AG04450 (cell line): ENCODE measurements around the gene HOXB7. TPM values are rescaled to one million over a fixed set of nuclear protein-coding genes. Genes with fewer than 3 reads are reported as not detected.

Experiments used
- CTCF ChIA-PET: fragments of 300-600, 350-600 bp; formaldehyde crosslinking; extraction: SDS; loops from one replicate; lab custom pipeline; 2022; ENCODE audit warnings: antibody characterized with exemption, inconsistent platforms; lab: Charles Lee
- POLR2A ChIA-PET: fragments of 350-600 bp; formaldehyde crosslinking; extraction: SDS; loops from one replicate; lab custom pipeline; 2021; ENCODE audit warnings: antibody characterized with exemption, inconsistent platforms; lab: Yijun Ruan, JAX
- DNase-seq: peaks from one replicate; pipeline ENCODE4 v3.0.0-alpha.2; 2011; ENCODE audit warnings: low read depth, low spot score
- H3K27ac ChIP-seq: one replicate; pipeline ENCODE4 v1.5.1; 2012; ENCODE audit warnings: low read depth, low read length, control low read depth
- H3K27me3 ChIP-seq: one replicate; pipeline ENCODE4 v1.6.0; 2012; ENCODE audit warnings: low read length; ENCODE audit not compliant: control insufficient read depth, insufficient read depth
- H3K4me3 ChIP-seq: 2 replicates; pipeline ENCODE4 v1.5.1; 2011; ENCODE audit warnings: mild to moderate bottlenecking, low read depth, low read length, control low read depth
- H3K9me3 ChIP-seq: 2 replicates; pipeline ENCODE4 v1.5.1; 2012; ENCODE audit warnings: low read length; ENCODE audit not compliant: control insufficient read depth, insufficient read depth
- CTCF ChIP-seq: IDR thresholded peaks from 2 replicates; pipeline ENCODE4 v1.5.1; 2011; ENCODE audit warnings: low read depth, low read length, control low read depth, inconsistent platforms
- polyA plus RNA-seq: library from polyadenylated mRNA; depleted of rRNA; stranded (reverse); fragments of >200 nt; gene quantifications from 2 replicates; pipeline ENCODE4 v1.2.3, GENCODE V29; 2011

The HOXB7 gene
- polyA plus RNA-seq, 1 experiment = 11.3 TPM

- Histone ChIP-seq H3K4me3 (peak overlapping the region; percentile 90), H3K27ac (peak overlapping the region; percentile 98), H3K27me3 (no peaks in the 10 kb centered on the region), H3K9me3 (no peaks in the 10 kb centered on the region; the same call in 1 of the 2 replicates)
- POLR2A ChIA-PET = interaction anchor here (0.7 to 1.5 kb wide), 8 partner anchors 10 to 99 kb away, joined by 3 to 6 read pairs (median 4); partner anchors contain the start of gene HOXB5
- CTCF ChIA-PET = interaction anchor here (0.5 to 1.7 kb wide), 7 partner anchors 31 to 452 kb away, joined by 3 to 15 read pairs (median 4); no protein-coding TSS in a partner anchor
- no peak for TF ChIP-seq CTCF
- no peak for DNase-seq
Measured at GRCh38 chr17:48582750-48583069, 28.1 kb downstream of the HOXB7 start.

- ChIA-PET CTCF (interaction anchor here (0.7 kb wide), 1 partner anchor 239 kb away, joined by 7 read pairs; no protein-coding TSS in a partner anchor), POLR2A (interaction anchor here (0.5 to 1.0 kb wide), 5 partner anchors 12 to 38 kb away, joined by 3 to 10 read pairs (median 8); no protein-coding TSS in a partner anchor)
- no peaks in the 10 kb centered on the region for H3K27me3 ChIP-seq
- no peak for TF ChIP-seq CTCF
- peak overlapping the region; percentile 90 for H3K4me3 ChIP-seq
- peak overlapping the region; percentile 98 for H3K27ac ChIP-seq
- DNase-seq = no peak
- no peaks in the 10 kb centered on the region; the same call in 1 of the 2 replicates for H3K9me3 ChIP-seq
Measured at GRCh38 chr17:48579760-48580554, 30.9 kb downstream of the HOXB7 start.

GRCh38 chr17:48579471-48579759 lies 31.4 kb downstream of the HOXB7 start:
- H3K9me3 ChIP-seq = no peaks in the 10 kb centered on the region; the same call in 1 of the 2 replicates
- H3K27me3 ChIP-seq = no peaks in the 10 kb centered on the region
- CTCF ChIA-PET = interaction anchor here (1.0 to 1.1 kb wide), 2 partner anchors 8 to 13 kb away, joined by 3 to 4 read pairs; partner anchors contain the start of gene HOXB5
- POLR2A ChIA-PET = interaction anchor here (0.7 to 2.2 kb wide), 6 partner anchors 10 to 38 kb away, joined by 3 to 10 read pairs (median 8); no protein-coding TSS in a partner anchor
- peak overlapping the region; percentile 98 for H3K27ac ChIP-seq
- peak overlapping the region; percentile 90 for H3K4me3 ChIP-seq
- TF ChIP-seq CTCF = no peak
- no peak for DNase-seq

- no peak for TF ChIP-seq CTCF
- no peak for DNase-seq
- ChIA-PET POLR2A (interaction anchor here (1.0 to 2.2 kb wide), 3 partner anchors 10 to 37 kb away, joined by 3 to 10 read pairs (median 5); no protein-coding TSS in a partner anchor), CTCF (interaction anchor here (1.0 to 1.1 kb wide), 2 partner anchors 9 to 14 kb away, joined by 3 to 4 read pairs; partner anchors contain the start of gene HOXB5)
- Histone ChIP-seq H3K9me3 (no peaks in the 10 kb centered on the region; the same call in 1 of the 2 replicates), H3K4me3 (peak overlapping the region; percentile 90), H3K27ac (peak overlapping the region; percentile 98), H3K27me3 (no peaks in the 10 kb centered on the region)
Measured at GRCh38 chr17:48578616-48579470, 32.0 kb downstream of the HOXB7 start.
